Spinal cord (tissue), 10 donors: ENCODE measurements around the gene CALN1. TPM values are rescaled to one million over a fixed set of nuclear protein-coding genes. Genes with fewer than 3 reads are reported as not detected.

Source experiments
- DNase-seq, 6 donors: peaks; one replicate each; pipeline versions ENCODE4 v3.0.0 to v3.0.0-alpha.2; 2013 to 2015; ENCODE audit warnings: low spot score in 6 of 6, low read depth in 4 of 6
- H3K27ac ChIP-seq: one replicate; pipeline ENCODE4 v1.5.1; 2013; ENCODE audit warnings: low read depth, low read length, control low read depth
- H3K27me3 ChIP-seq: one replicate; pipeline ENCODE4 v1.6.1; 2013; ENCODE audit warnings: low read length; ENCODE audit not compliant: control insufficient read depth, insufficient read depth
- H3K36me3 ChIP-seq: one replicate; pipeline ENCODE4 v1.6.1; 2013; ENCODE audit warnings: low read length; ENCODE audit not compliant: control insufficient read depth, insufficient read depth
- H3K4me1 ChIP-seq: one replicate; pipeline ENCODE4 v1.6.1; 2013; ENCODE audit warnings: low read length; ENCODE audit not compliant: control insufficient read depth, insufficient read depth
- H3K4me3 ChIP-seq: one replicate; pipeline ENCODE4 v1.5.1; 2013; ENCODE audit warnings: low read depth, low read length, control low read depth
- H3K9me3 ChIP-seq: one replicate; pipeline ENCODE4 v1.6.1; 2013; ENCODE audit warnings: low read length; ENCODE audit not compliant: control insufficient read depth, insufficient read depth
- WGBS: methylation state at CpG from one replicate; pipeline ENCODE4 v1.1.5; 2013; ENCODE audit warnings: missing lambda C conversion rate; ENCODE audit not compliant: insufficient coverage; 5-methylcytosine and 5-hydroxymethylcytosine counted together
- polyA plus RNA-seq, 2 donors: library from polyadenylated mRNA; unstranded; fragments of 120-200 nt; gene quantifications; one replicate each; pipeline ENCODE4 v1.2.1, GENCODE V29; 2013; ENCODE audit not compliant: insufficient read length in 2 of 2
- total RNA-seq, 2 donors: library from RNA; depleted of rRNA in 1 of 2; stranded (reverse); fragments of 120-200 nt in 1 of 2; fragments of >200 nt in 1 of 2; gene quantifications; one replicate each; pipeline versions ENCODE4 v1.2.3 to v1.2.4, GENCODE V29; 2013 to 2014
- donor health status: healthy.

Gene CALN1
- total and polyA plus RNA-seq, 4 donors = 14.7 to 30.0 (median 22.1) TPM

- Histone ChIP-seq H3K9me3 (no peaks in the 10 kb centered on the region), H3K36me3 (no peaks in the 10 kb centered on the region), H3K4me1 (no peaks in the 10 kb centered on the region), H3K27me3 (no peaks in the 10 kb centered on the region), H3K27ac (no peak overlapping the region), H3K4me3 (no peak overlapping the region)
- 89% methylated on average over 3 of the region's 3 CpGs for WGBS
- no peak for DNase-seq
Observed at GRCh38 chr7:71804256-71804655, 607.9 kb downstream of the CALN1 start.

- DNase-seq = no peak
- Histone ChIP-seq H3K27ac (no peak overlapping the region), H3K27me3 (no peaks in the 10 kb centered on the region), H3K4me3 (no peak overlapping the region), H3K36me3 (no peaks in the 10 kb centered on the region), H3K9me3 (no peaks in the 10 kb centered on the region), H3K4me1 (no peaks in the 10 kb centered on the region)
- 100% methylated on average over 1 of the region's 4 CpGs for WGBS
Observed at GRCh38 chr7:71801976-71802375, 610.2 kb downstream of the CALN1 start.

- H3K27me3 ChIP-seq = no peaks in the 10 kb centered on the region
- H3K4me3 ChIP-seq = no peak overlapping the region
- no peak overlapping the region for H3K27ac ChIP-seq
- no peaks in the 10 kb centered on the region for H3K4me1 ChIP-seq
- peak in 1 of 6 donors; percentile 50 for DNase-seq
- H3K9me3 ChIP-seq = no peaks in the 10 kb centered on the region
- WGBS = 90% methylated on average over 8 of the region's 11 CpGs
- no peaks in the 10 kb centered on the region for H3K36me3 ChIP-seq
Observed at GRCh38 chr7:71800321-71800720, 611.8 kb downstream of the CALN1 start.

- no peak overlapping the region for H3K27ac ChIP-seq
- DNase-seq = peak in 1 of 6 donors; percentile 52
- WGBS = 90% methylated on average over 8 of the region's 10 CpGs
- no peaks in the 10 kb centered on the region for H3K36me3 ChIP-seq
- no peaks in the 10 kb centered on the region for H3K27me3 ChIP-seq
- no peak overlapping the region for H3K4me3 ChIP-seq
- no peaks in the 10 kb centered on the region for H3K9me3 ChIP-seq
- H3K4me1 ChIP-seq = no peaks in the 10 kb centered on the region
Observed at GRCh38 chr7:71795410-71795809, 616.7 kb downstream of the CALN1 start.

GRCh38 chr7:71793251-71793650 is 618.9 kb downstream of the CALN1 start:
- no peak overlapping the region for H3K4me3 ChIP-seq
- peaks cover 2% of the 10 kb centered on the region for H3K9me3 ChIP-seq
- no CpG with 5 or more reads among the region's 5 CpGs for WGBS
- H3K4me1 ChIP-seq = no peaks in the 10 kb centered on the region
- H3K36me3 ChIP-seq = no peaks in the 10 kb centered on the region
- H3K27ac ChIP-seq = no peak overlapping the region
- no peaks in the 10 kb centered on the region for H3K27me3 ChIP-seq
- no peak for DNase-seq

GRCh38 chr7:71787513-71787912 is 624.6 kb downstream of the CALN1 start:
- Histone ChIP-seq H3K9me3 (peaks cover 12% of the 10 kb centered on the region), H3K27me3 (no peaks in the 10 kb centered on the region), H3K4me3 (no peak overlapping the region), H3K36me3 (peaks cover 9% of the 10 kb centered on the region), H3K4me1 (peaks cover 5% of the 10 kb centered on the region), H3K27ac (no peak overlapping the region)
- 97% methylated on average over 14 of the region's 15 CpGs for WGBS
- no peak for DNase-seq

- no peak for DNase-seq
- 86% methylated on average over 4 of the region's 5 CpGs for WGBS
- Histone ChIP-seq H3K27ac (no peak overlapping the region), H3K36me3 (peaks cover 9% of the 10 kb centered on the region), H3K4me1 (peaks cover 5% of the 10 kb centered on the region), H3K4me3 (no peak overlapping the region), H3K9me3 (peaks cover 12% of the 10 kb centered on the region), H3K27me3 (no peaks in the 10 kb centered on the region)
Observed at GRCh38 chr7:71785216-71785615, 626.9 kb downstream of the CALN1 start.

- Histone ChIP-seq H3K27ac (no peak overlapping the region), H3K4me3 (no peak overlapping the region), H3K4me1 (peaks cover 5% of the 10 kb centered on the region), H3K36me3 (peaks cover 9% of the 10 kb centered on the region), H3K27me3 (no peaks in the 10 kb centered on the region), H3K9me3 (peaks cover 12% of the 10 kb centered on the region)
- no peak for DNase-seq
- WGBS = 96% methylated on average over 5 of the region's 6 CpGs
Observed at GRCh38 chr7:71784781-71785180, 627.4 kb downstream of the CALN1 start.

GRCh38 chr7:71784180-71784579 is 628.0 kb downstream of the CALN1 start:
- peak in 3 of 6 donors; percentile 2 to 71 (median 56) for DNase-seq
- Histone ChIP-seq H3K4me3 (no peak overlapping the region), H3K9me3 (peaks cover 12% of the 10 kb centered on the region), H3K36me3 (peaks cover 9% of the 10 kb centered on the region), H3K4me1 (peaks cover 5% of the 10 kb centered on the region), H3K27ac (no peak overlapping the region), H3K27me3 (no peaks in the 10 kb centered on the region)
- WGBS = no CpG with 5 or more reads among the region's 3 CpGs

GRCh38 chr7:71783779-71784178 is 628.4 kb downstream of the CALN1 start:
- Histone ChIP-seq H3K36me3 (peaks cover 9% of the 10 kb centered on the region), H3K27ac (no peak overlapping the region), H3K4me1 (peaks cover 5% of the 10 kb centered on the region), H3K4me3 (no peak overlapping the region), H3K9me3 (peaks cover 12% of the 10 kb centered on the region), H3K27me3 (no peaks in the 10 kb centered on the region)
- no CpG with 5 or more reads among the region's 3 CpGs for WGBS
- no peak for DNase-seq
